ENCODE data around the gene CLDN34.
A peak's percentile ranks its signal among the peaks of the same experiment; 100 is the strongest.

The CLDN34 gene

DNA sequence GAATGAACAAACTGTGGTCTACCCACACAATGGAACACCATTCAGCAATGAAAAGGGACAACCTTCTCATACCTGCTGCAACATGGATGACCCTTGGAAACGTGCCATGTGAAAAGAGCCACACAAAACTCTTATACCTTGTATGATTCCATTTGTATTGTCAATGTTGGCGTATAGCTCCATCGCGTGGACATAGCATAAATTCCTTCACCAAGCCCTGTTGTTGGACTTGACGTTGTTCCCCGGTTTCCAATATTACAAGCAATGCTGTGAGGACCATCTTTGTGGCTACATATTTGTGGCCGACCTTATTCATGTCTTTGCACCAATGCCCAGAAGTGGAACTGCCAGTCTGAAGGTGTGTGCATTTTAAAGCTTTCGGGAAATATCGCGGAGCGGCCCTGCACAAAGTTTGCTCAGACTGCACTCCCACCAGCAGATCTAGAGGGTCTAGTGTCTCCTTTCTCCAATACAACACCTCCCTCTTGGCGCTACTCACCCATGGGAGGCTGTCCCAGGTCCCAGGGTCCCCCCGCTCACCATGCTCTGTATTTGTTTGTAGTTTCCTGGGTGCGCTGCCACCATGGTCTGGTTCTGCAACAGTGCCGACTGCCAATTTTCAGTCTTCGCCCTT, at the start of gene CLDN34:
Gene CLDN34 (plus strand): TSS at position 584 of the 634 bp plus-strand sequence. CDS start 0 bp downstream, at position 584.
- no peak for DNase-seq

DNA sequence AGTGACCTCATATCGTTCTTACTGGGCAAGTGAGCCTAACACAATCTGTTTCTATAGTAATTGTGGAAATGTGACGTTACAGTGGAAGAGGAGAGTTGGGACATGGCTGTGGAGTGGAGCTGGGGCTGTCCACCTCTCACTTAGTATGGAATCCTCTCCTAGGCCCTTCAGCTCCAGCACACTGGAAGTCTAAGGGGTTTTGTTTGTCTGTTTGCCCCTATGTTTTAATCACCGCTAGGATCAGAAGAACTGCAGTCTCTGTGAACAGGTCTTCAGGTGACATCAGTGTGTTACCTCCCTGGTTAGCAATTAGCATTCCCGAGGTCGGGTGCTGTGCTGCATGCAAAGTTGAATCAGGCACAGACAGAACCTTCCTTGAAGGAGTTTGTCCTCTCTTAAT, 49.3 kb upstream of the CLDN34 start:
- DNase-seq, result no peak

DNA sequence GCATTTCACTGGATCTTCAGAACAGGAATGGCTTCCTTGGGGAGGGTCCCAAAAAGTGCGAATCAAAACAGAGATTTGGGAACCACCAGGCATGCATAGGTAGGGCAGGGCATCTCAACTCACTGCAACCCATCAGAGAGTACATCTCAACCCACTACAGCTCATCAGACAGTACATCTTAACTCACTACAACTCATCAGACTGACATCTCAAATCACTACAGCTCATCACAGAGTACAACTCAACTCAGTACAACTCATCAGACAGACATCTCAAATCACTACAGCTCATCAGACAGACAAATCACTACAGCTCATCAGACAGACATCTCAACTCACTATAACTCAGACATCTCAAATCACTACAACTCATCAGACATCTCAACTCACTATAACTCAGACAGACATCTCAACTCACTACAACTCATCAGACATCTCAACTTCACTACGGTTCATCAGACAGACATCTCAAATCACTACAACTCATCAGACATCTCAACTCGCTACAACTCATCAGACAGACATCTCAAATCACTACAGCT, 47.5 kb upstream of the CLDN34 start:
- no peak for DNase-seq

GRCh38 chrX:9921407-9921806, 45.8 kb upstream of the CLDN34 start:
- no peak for DNase-seq

- no peak for DNase-seq
These were observed 43.8 kb upstream of the CLDN34 start for GRCh38 chrX:9923357-9923756.

DNA sequence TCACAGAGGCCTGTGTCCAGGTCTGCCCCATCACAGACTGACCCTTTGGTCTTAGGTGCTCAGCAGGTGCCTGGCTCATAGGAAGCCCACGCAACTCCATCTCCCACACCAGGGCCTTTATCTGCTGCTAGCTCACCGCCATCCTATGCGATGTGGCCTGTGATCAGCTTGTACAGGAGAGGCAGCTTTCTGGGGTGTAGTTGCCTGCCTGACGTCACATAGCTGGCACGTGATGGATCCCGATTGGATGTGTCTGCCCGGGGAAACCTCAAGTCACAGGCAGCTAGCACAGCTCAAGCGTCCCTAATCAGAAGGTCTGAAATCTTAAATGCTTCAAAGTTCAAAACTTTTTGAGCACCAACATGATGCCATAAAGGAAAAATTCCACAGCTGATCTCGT, 41.2 kb upstream of the CLDN34 start:
- no peak for DNase-seq

GRCh38 chrX:9927698-9928482, 39.3 kb upstream of the CLDN34 start:
- no peak for DNase-seq

GRCh38 chrX:9935436-9935835, 31.7 kb upstream of the CLDN34 start:
- DNase-seq, result no peak

DNA sequence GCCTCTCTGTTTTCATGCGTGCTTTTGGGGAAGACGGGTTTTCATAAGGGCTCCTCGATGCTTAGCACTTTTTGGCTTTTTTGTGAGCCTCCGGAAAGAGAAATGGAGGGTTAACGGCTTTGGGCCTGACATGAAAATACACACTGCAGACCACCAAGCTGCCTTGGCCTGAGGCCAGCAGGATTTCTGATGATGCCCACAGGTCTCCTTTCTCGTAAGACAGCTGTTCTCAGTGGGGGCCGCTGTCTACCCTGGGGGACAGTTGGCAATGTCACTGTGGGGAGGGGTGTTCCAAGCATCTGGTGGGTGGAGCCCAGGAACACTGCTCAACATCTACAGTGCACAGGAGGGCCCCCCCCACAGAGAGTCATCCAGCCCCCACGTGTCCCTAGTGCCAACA, 29.4 kb upstream of the CLDN34 start:
- DNase-seq, result no peak

- no peak for DNase-seq
These were observed 28.6 kb upstream of the CLDN34 start for GRCh38 chrX:9938516-9938915.

- no peak for DNase-seq
These were observed 26.7 kb upstream of the CLDN34 start for GRCh38 chrX:9940421-9940820.

- DNase-seq, result peak; percentile 67 to 70
These were observed 25.1 kb upstream of the CLDN34 start for GRCh38 chrX:9942086-9942485.

GRCh38 chrX:9943420-9943819, 23.7 kb upstream of the CLDN34 start:
- DNase-seq, result no peak

GRCh38 chrX:9947131-9947794, 19.9 kb upstream of the CLDN34 start:
- DNase-seq, result no peak

- DNase-seq, result no peak
These were observed 18.8 kb upstream of the CLDN34 start for GRCh38 chrX:9948406-9948805.

DNA sequence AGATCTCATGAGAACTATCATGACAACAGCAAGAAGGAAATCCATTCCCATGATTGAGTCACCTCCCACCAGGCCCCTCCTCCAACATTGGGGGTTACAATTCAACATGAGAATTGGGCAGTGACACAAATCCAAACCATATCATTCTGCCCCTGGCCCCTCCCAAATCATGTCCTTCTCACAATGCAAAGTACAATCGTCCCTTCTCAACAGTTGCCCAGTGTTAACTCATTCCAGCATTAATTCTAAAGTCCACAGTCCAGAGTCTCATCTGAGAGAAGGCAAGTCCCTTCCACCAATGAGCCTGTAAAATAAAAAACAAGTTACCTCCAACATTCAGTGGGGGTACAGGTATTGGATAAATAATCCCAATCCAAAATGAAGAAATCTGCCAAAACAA, 14.9 kb upstream of the CLDN34 start:
- no peak for DNase-seq

DNA sequence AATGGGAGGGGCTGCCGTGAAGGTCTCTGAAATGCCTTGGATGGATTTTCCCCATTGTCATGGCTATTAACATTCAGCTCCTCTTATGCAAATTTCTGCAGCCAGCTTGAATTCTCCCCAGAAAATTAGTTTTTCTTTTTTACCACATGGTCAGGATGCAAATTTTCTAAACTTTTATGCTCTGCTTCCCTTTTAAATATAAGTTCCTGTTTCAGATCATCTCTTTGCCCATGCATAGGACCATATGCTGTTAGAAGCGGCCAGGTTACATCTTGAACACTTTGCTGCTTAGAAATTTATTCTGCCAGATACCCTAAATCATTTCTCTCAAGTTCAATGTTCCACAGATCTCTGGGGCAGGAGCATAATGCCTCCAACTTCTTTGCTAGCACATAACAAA, 13.8 kb upstream of the CLDN34 start:
- no peak for DNase-seq

- no peak for DNase-seq
These were observed 11.7 kb upstream of the CLDN34 start for GRCh38 chrX:9955506-9955905.

DNA sequence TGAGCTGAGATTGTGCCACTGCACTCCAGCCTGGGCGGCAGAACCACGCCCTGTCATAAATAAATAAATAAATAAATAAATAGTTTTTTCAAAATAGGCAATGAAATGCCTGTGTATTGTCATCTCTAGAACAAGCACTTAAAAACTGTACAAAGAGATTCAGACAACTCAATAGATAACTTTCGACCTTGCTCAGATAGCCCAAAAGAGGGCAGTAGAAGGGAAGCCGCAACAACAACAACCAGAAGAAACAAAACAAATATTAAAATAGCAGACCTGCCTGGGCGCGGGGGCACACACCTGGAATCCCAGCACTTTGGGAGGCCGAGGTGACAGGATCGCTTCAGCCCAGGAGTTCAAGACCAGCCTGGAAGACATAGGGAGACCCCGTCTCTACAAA, 9.4 kb upstream of the CLDN34 start:
- DNase-seq, result no peak

DNA sequence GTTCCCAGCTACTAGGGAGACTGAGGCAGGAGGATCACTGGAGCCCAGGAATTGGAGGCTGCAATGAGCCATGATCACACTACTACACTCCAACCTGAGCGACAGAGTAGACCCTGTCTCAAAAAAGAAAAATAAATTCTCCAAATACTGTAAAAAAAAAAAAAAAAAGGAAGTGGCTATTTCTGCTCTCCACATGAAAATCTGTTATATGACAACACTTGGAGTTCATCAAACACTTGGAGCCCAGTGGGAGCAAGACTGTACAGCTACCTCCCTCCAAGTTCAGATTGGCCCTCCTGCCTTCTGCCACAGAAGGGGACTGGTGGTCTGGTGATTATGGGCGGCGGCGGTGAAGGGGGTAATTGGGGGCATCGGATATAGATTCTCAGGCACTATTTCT, 9.0 kb upstream of the CLDN34 start:
- no peak for DNase-seq

DNA sequence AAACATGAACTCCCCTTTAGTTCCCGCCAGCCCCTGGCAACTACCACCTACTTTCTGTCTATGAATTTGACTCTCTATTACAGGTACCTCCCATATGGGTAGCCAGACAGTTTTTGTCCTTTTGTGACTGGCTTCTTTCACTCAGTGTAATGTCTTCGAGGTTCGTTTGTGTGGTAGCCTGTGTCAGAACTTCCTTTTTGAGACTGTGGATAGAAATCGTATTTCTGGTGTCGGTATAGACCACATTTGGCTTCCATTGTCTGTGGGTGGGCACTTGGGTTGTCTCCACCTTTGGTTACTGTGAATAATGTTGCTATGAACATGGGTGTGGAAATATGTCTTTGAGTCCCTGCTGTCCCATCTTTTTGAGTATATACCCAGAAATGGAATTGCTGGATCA, 5.4 kb upstream of the CLDN34 start:
- DNase-seq, result no peak

DNA sequence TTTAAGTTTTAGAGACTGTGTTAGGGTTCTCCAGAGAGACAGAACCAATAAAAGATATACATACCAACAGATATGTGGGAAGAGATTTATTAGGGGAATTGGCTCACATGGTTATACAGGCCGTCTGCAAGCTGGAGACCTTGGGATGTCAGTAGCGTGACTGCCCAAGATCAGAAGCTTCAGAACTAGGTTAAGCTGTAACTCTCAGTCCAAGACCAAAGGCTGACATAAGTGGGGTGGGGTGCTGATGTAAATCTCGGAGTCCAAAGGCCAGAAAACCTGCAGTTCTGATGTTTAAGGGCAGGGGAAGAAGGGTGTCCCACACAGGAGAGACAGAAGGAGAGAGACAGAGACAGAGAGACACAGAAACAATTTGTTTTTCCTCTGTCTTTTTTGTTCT, 10.5 kb downstream of the CLDN34 start:
- no peak for DNase-seq

GRCh38 chrX:9980401-9980800, 13.2 kb downstream of the CLDN34 start:
- no peak for DNase-seq

- no peak for DNase-seq
These were observed 13.8 kb downstream of the CLDN34 start for GRCh38 chrX:9980927-9981326.

All from stimulated activated CD4-positive, alpha-beta T cell treated with anti-CD3 and anti-CD28 coated beads, Interleukin-2, amount 100 ng/mL, for 24 hours (primary cell).